K562 (cell line): ENCODE data around the gene PPAT. TPM values are rescaled to one million over a fixed set of nuclear protein-coding genes. Genes with fewer than 3 reads are reported as not detected.

ENCODE experiments used
- ATF7 ChIP-seq: fragments of 450-650 bp; IDR thresholded peaks from 2 replicates; pipeline ENCODE4 v1.7.1; 2014; ENCODE audit warnings: mild to moderate bottlenecking, moderate library complexity
- CREBBP ChIP-seq: IDR thresholded peaks from one replicate; pipeline ENCODE4 v1.6.1; 2012; ENCODE audit warnings: low read depth, mild to moderate bottlenecking, control low read depth, inconsistent platforms, low read length
- KAT8 ChIP-seq: fragments of 450-650 bp; IDR thresholded peaks from 2 replicates; pipeline ENCODE4 v1.6.1; 2016; ENCODE audit warnings: low read depth, mild to moderate bottlenecking
- POLR2A ChIP-seq: fragments of 450-650 bp; conservative IDR thresholded peaks from 2 replicates; pipeline ENCODE4 v1.6.1; 2016
- PTBP1 ChIP-seq: fragments of 200-400 bp; formaldehyde crosslinking; IDR thresholded peaks from 2 replicates; pipeline ENCODE4 v1.6.1; 2017; ENCODE audit warnings: low read depth, low read length
- RCOR1 ChIP-seq, 2 experiments: IDR thresholded peaks; 2 replicates each; pipeline ENCODE4 v1.6.1; 2012; ENCODE audit warnings: low read depth in 2 of 2, low read length in 2 of 2, borderline replicate concordance in 1 of 2, improper control_type of control experiment in 1 of 2
- RFX5 ChIP-seq: IDR thresholded peaks from 2 replicates; pipeline ENCODE4 v1.6.1; 2011; ENCODE audit warnings: low read depth, mild to moderate bottlenecking, improper control_type of control experiment, low read length
- STAG1 ChIP-seq: sonication (generic); formaldehyde crosslinking; IDR thresholded peaks from 2 replicates; pipeline ENCODE4 v1.5.0; 2020; ENCODE audit warnings: missing genetic modification reagents, borderline replicate concordance
- TBL1XR1 ChIP-seq, 2 experiments: IDR thresholded peaks; 2 replicates each; pipeline ENCODE4 v1.6.1; 2012; ENCODE audit warnings: improper control_type of control experiment in 2 of 2, low read length in 2 of 2, mild to moderate bottlenecking in 1 of 2
- TCF7L2 ChIP-seq: fragments of 150-350 bp; IDR thresholded peaks from 2 replicates; pipeline ENCODE4 v1.6.1; 2016; ENCODE audit warnings: low read depth, mild to moderate bottlenecking, low read length, moderate library complexity
- XRCC5 ChIP-seq: fragments of 200-400 bp; formaldehyde crosslinking; IDR thresholded peaks from 2 replicates; pipeline ENCODE4 v1.6.1; 2017; ENCODE audit warnings: low read depth, mild to moderate bottlenecking, low read length
- ZNF165 ChIP-seq: fragments of 250-450 bp; sonication (Bioruptor Pico); IDR thresholded peaks from 2 replicates; pipeline ENCODE4 v1.4.0; 2020; ENCODE audit warnings: borderline replicate concordance
- ZNF24 ChIP-seq: fragments of 450-650 bp; IDR thresholded peaks from 2 replicates; pipeline ENCODE4 v1.6.1; 2016
- polyA plus RNA-seq, 8 experiments: library from polyadenylated mRNA; depleted of rRNA in 4 of 8; stranded (reverse) in 5 of 8; unstranded in 3 of 8; fragments of >200 nt; fragmentation: Nextera tagmentation in 2 of 8; fragmentation: Illumina TruSeq in 1 of 8; extraction: Ambion mirVana in 2 of 8; extraction: Trizol in 1 of 8; gene quantifications; 2 replicates each; pipeline versions ENCODE4 v1.2.1 to v1.2.3, GENCODE V29; 2011 to 2014; ENCODE audit warnings: inconsistent platforms in 1 of 8, missing spikeins in 1 of 8
- total RNA-seq, 7 experiments: library from RNA; depleted of rRNA in 6 of 7; stranded (reverse); fragments of >200 nt in 6 of 7; fragmentation: Illumina TruSeq in 2 of 7; extraction: Trizol in 2 of 7; gene quantifications; 2 replicates each; pipeline versions ENCODE4 v1.2.1 to v1.2.3, GENCODE V29; 2011 to 2021; ENCODE audit warnings: low replicate concordance in 1 of 7
- TF ChIP-seq, protein P1 (sequence below): fragments of 450-650 bp; formaldehyde crosslinking; IDR thresholded peaks from 2 replicates; pipeline ENCODE4 v1.4.0; 2020; ENCODE audit warnings: mild to moderate bottlenecking, moderate library complexity
- TF ChIP-seq, protein P2 (sequence below), 2 experiments: fragments of 450-650 bp; IDR thresholded peaks; 2 replicates each; pipeline ENCODE4 v1.6.1; 2016; ENCODE audit warnings: mild to moderate bottlenecking in 2 of 2, borderline replicate concordance in 1 of 2, low read depth in 1 of 2, moderate library complexity in 1 of 2
- TF ChIP-seq, protein P3 (sequence below): fragments of 450-650 bp; IDR thresholded peaks from 2 replicates; pipeline ENCODE4 v1.7.1; 2018; ENCODE audit warnings: mild to moderate bottlenecking, low read depth; ENCODE audit not compliant: partially characterized antibody

Gene PPAT
- total and polyA plus RNA-seq, 9 of the 15 experiments (the other 6 are each of a cell fraction or from before 2014, with no cell fraction given) = 36.2 to 75.8 (median 55.5) TPM

DNA sequence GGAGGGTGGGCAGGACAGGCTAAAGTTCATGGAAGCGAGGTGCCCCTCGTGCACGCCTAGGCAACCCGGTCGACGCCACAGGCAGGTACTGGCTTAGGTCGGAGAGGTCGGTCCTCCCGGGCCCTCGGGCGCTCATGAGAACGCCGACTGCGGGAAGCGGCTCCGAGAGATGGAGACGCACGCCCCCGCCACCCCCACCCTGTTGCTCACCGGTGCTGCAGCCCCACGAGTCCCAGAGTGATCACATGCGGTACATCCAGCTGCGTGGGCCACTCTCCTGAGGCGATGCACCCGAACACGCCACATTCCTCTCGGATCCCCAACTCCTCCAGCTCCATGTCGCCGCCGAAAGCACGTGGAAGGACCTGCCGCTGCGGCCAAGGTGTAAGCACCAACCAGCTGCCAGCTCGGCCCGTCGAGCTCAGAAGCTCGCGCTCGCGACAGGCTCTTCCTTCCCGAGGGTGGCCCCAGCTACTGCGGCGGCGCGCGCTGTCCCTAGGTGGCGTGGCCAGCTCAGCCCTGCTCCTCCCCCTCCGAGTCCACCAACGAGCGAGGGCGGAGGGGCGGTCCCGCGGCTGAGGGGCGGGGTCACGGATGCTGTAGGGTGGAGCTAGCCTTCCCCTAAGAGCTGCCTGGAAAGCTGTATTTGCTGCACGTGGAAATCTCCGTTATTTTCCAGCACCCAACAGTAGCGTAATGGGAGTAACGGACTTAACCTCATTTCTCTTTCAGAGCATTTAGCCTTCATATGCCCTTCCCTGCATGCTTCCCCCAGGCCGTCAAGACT lies at the start of gene PPAT (continued):
- TF ChIP-seq STAG1 (CRISPR knock-in tag) (no peak), ATF7 (peak; percentile 98), CREBBP (no peak), XRCC5 (no peak), ZNF165 (CRISPR knock-in tag) (no peak), ZNF24 (no peak; the same call in 1 of the 2 replicates), PTBP1 (no peak), POLR2A (peak; percentile 86), RFX5 (no peak), KAT8 (no peak), RCOR1 (IDR thresholded peaks at IDR 0.05; ENCODE audit: borderline replicate concordance in 1 of 2, low read depth in 2 of 2, low read length in 2 of 2) (no peak; a peak in 1 of 4 replicates), TCF7L2 (peak; percentile 76), TBL1XR1 (IDR thresholded peaks at IDR 0.05; ENCODE audit: low read length in 2 of 2) (no peak)
- TF ChIP-seq, protein P1, sequence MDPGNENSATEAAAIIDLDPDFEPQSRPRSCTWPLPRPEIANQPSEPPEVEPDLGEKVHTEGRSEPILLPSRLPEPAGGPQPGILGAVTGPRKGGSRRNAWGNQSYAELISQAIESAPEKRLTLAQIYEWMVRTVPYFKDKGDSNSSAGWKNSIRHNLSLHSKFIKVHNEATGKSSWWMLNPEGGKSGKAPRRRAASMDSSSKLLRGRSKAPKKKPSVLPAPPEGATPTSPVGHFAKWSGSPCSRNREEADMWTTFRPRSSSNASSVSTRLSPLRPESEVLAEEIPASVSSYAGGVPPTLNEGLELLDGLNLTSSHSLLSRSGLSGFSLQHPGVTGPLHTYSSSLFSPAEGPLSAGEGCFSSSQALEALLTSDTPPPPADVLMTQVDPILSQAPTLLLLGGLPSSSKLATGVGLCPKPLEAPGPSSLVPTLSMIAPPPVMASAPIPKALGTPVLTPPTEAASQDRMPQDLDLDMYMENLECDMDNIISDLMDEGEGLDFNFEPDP = no peak
- TF ChIP-seq, protein P2, sequence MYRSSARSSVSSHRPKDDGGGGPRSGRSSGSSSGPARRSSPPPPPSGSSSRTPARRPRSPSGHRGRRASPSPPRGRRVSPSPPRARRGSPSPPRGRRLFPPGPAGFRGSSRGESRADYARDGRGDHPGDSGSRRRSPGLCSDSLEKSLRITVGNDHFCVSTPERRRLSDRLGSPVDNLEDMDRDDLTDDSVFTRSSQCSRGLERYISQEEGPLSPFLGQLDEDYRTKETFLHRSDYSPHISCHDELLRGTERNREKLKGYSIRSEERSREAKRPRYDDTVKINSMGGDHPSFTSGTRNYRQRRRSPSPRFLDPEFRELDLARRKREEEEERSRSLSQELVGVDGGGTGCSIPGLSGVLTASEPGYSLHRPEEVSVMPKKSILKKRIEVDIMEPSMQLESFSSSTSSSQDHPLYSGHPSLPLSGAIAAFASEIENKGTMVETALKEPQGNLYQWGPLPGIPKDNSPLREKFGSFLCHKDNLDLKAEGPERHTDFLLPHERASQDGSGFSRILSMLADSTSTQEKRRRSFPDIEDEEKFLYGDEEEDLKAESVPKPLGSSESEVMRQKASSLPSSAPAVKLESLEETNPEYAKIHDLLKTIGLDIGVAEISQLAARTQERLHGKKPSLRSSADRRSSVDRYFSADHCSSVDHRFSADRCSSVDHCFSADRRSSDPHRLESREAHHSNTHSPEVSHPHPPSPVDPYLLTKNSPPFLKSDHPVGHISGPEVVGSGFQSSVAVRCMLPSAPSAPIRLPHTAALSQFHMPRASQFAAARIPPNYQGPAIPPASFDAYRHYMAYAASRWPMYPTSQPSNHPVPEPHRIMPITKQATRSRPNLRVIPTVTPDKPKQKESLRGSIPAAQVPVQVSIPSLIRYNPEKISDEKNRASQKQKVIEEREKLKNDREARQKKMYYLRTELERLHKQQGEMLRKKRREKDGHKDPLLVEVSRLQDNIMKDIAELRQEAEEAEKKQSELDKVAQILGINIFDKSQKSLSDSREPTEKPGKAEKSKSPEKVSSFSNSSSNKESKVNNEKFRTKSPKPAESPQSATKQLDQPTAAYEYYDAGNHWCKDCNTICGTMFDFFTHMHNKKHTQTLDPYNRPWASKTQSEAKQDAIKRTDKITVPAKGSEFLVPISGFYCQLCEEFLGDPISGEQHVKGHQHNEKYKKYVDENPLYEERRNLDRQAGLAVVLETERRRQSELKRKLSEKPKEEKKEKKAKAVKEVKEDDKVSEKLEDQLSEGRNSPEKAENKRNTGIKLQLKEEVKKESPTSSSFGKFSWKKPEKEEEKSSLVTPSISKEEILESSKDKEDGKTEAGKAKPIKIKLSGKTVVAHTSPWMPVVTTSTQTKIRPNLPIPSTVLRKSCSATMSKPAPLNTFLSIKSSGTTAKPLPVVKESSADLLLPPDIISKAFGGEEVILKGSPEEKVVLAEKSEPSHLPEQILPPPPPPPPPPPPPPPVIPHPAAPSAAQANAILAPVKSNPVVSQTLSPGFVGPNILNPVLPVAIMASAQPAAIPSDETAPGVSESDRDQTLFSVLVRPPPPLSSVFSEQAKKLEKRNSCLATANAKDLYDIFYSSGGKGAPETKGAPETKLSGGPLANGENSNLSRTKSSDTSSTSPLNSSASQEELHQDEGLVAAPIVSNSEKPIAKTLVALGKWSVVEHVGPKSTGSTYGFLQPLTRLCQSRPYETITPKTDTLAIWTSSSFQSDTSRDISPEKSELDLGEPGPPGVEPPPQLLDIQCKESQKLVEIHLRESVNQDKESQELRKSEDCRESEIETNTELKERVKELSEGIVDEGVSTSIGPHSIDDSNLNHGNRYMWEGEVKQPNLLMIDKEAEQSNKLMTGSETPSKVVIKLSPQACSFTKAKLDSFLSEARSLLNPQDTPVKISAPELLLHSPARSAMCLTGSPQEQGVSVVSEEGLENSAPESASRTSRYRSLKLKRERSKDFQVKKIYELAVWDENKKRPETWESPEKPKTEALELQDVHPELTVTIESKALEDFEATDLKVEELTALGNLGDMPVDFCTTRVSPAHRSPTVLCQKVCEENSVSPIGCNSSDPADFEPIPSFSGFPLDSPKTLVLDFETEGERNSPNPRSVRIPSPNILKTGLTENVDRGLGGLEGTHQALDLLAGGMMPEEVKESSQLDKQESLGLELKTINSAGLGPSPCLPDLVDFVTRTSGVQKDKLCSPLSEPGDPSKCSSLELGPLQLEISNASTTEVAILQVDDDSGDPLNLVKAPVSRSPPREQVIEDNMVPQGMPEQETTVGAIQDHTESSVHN (IDR thresholded peaks at IDR 0.05; ENCODE audit: borderline replicate concordance in 1 of 2, low read depth in 1 of 2) = no peak
- TF ChIP-seq, protein P3, sequence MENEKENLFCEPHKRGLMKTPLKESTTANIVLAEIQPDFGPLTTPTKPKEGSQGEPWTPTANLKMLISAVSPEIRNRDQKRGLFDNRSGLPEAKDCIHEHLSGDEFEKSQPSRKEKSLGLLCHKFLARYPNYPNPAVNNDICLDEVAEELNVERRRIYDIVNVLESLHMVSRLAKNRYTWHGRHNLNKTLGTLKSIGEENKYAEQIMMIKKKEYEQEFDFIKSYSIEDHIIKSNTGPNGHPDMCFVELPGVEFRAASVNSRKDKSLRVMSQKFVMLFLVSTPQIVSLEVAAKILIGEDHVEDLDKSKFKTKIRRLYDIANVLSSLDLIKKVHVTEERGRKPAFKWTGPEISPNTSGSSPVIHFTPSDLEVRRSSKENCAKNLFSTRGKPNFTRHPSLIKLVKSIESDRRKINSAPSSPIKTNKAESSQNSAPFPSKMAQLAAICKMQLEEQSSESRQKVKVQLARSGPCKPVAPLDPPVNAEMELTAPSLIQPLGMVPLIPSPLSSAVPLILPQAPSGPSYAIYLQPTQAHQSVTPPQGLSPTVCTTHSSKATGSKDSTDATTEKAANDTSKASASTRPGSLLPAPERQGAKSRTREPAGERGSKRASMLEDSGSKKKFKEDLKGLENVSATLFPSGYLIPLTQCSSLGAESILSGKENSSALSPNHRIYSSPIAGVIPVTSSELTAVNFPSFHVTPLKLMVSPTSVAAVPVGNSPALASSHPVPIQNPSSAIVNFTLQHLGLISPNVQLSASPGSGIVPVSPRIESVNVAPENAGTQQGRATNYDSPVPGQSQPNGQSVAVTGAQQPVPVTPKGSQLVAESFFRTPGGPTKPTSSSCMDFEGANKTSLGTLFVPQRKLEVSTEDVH = no peak
